K562 (cell line): ENCODE results near the gene HEPHL1. TPM values are rescaled to one million over a fixed set of nuclear protein-coding genes. Genes with fewer than 3 reads are reported as not detected.

ENCODE experiments used
- CUX1 ChIP-seq: fragments of 200-800 bp; sonication (Bioruptor generic); IDR thresholded peaks from 2 replicates; pipeline ENCODE4 v1.6.1; 2016; ENCODE audit warnings: missing genetic modification characterization, missing compliant biosample characterization
- E2F6 ChIP-seq, 2 experiments: IDR thresholded peaks; 2 replicates each; pipeline ENCODE4 v1.6.1; 2011; ENCODE audit warnings: borderline replicate concordance in 1 of 2, control low read depth in 1 of 2, low read depth in 1 of 2, low read length in 1 of 2, mild to moderate bottlenecking in 1 of 2, mixed read lengths in 1 of 2, moderate library complexity in 1 of 2; ENCODE audit not compliant: insufficient read depth in 1 of 2, insufficient read length in 1 of 2, poor library complexity in 1 of 2, severe bottlenecking in 1 of 2; ENCODE audit errors: extremely low read depth in 1 of 2
- HDAC6 ChIP-seq: IDR thresholded peaks from 2 replicates; pipeline ENCODE4 v1.6.1; 2012; ENCODE audit warnings: low read depth, mild to moderate bottlenecking, control low read depth, inconsistent platforms, low read length, moderate library complexity
- KHSRP ChIP-seq: fragments of 450-650 bp; IDR thresholded peaks from 2 replicates; pipeline ENCODE4 v1.6.1; 2017
- NELFE ChIP-seq: IDR thresholded peaks from 2 replicates; pipeline ENCODE4 v1.6.1; 2011; ENCODE audit warnings: mild to moderate bottlenecking; ENCODE audit not compliant: insufficient read depth, insufficient read length
- POLR2B ChIP-seq: fragments of 450-650 bp; IDR thresholded peaks from 2 replicates; pipeline ENCODE4 v1.6.1; 2018; ENCODE audit warnings: low read depth; ENCODE audit not compliant: partially characterized antibody
- TFAM ChIP-seq: fragments of 250-450 bp; sonication (Bioruptor Pico); conservative IDR thresholded peaks from 2 replicates; pipeline ENCODE4 v1.5.0; 2021; ENCODE audit warnings: mild to moderate bottlenecking, moderate library complexity
- ZBTB40 ChIP-seq, 2 experiments: fragments of 450-650 bp in 1 of 2; sonication (generic) in 1 of 2; formaldehyde crosslinking in 1 of 2; IDR thresholded peaks; 2 replicates each; pipeline versions ENCODE4 v1.7.1 to v1.9.0; 2016 to 2022; ENCODE audit warnings: inconsistent platforms in 1 of 2, mild to moderate bottlenecking in 1 of 2, missing genetic modification reagents in 1 of 2
- ZNF41 ChIP-seq: fragments of 250-450 bp; sonication (Bioruptor Pico); conservative IDR thresholded peaks from 2 replicates; pipeline ENCODE4 v1.4.0; 2020; ENCODE audit warnings: mild to moderate bottlenecking
- ZNF77 ChIP-seq: fragments of 250-450 bp; sonication (Bioruptor Pico); IDR thresholded peaks from 2 replicates; pipeline ENCODE4 v1.5.0; 2020
- ZNF780A ChIP-seq: fragments of 250-450 bp; sonication (Bioruptor Pico); IDR thresholded peaks from 2 replicates; pipeline ENCODE4 v1.5.0; 2021; ENCODE audit warnings: mild to moderate bottlenecking
- polyA plus RNA-seq, 8 experiments: library from polyadenylated mRNA; depleted of rRNA in 4 of 8; stranded (reverse) in 5 of 8; unstranded in 3 of 8; fragments of >200 nt; fragmentation: Nextera tagmentation in 2 of 8; fragmentation: Illumina TruSeq in 1 of 8; extraction: Ambion mirVana in 2 of 8; extraction: Trizol in 1 of 8; gene quantifications; 2 replicates each; pipeline versions ENCODE4 v1.2.1 to v1.2.3, GENCODE V29; 2011 to 2014; ENCODE audit warnings: inconsistent platforms in 1 of 8, missing spikeins in 1 of 8
- total RNA-seq, 7 experiments: library from RNA; depleted of rRNA in 6 of 7; stranded (reverse); fragments of >200 nt in 6 of 7; fragmentation: Illumina TruSeq in 2 of 7; extraction: Trizol in 2 of 7; gene quantifications; 2 replicates each; pipeline versions ENCODE4 v1.2.1 to v1.2.3, GENCODE V29; 2011 to 2021; ENCODE audit warnings: low replicate concordance in 1 of 7

Gene HEPHL1
- total and polyA plus RNA-seq, 9 of the 15 experiments (the other 6 are each of a cell fraction or from before 2014, with no cell fraction given), result 0.01 TPM; not detected in 8

DNA sequence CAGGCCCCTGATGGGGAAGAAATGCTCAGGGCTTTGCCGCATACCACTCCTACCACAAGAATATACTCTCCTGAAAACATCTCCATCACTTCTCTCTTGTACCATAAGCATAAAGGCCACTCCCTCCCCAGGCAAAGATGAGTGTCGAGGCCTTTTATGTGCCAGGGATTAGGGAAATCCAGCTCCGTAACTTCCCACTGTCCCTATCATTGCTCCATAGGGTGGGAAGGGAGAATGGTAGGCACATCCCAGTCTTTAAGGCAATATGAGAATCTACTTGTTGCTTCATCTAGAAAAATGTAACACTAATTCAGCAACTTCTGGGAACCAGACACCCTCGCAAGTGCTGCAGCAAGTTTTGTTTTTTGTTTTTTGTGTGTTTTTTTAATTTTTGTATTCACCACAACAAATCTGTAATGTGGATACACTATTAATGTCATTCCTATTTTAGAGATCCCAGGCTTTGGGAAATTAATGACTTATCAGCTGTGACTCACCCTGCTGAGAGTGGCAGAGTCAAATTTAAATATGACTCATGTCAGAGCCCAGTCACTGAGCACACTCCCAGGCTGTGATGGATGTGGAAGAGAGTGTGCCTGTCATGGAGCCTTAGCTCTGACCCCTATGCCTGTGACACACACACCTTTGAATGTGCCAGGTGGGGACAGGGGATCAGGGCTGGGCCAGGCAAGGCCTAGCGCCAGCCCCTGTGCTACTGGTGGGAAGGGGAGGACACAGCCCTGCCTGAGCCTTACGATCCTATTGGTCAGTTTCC is 130.9 kb downstream of the HEPHL1 start (continued):
- TF ChIP-seq TFAM (CRISPR knock-in tag) (no peak), CUX1 (CRISPR knock-in tag) (no peak), ZNF77 (CRISPR knock-in tag) (no peak), ZNF780A (no peak), KHSRP (no peak), E2F6 (IDR thresholded peaks at IDR 0.05; ENCODE audit: borderline replicate concordance in 1 of 2, extremely low read depth in 1 of 2, insufficient read depth in 1 of 2, insufficient read length in 1 of 2, low read depth in 1 of 2, low read length in 1 of 2, poor library complexity in 1 of 2, severe bottlenecking in 1 of 2) (no peak), POLR2B (no peak), ZNF41 (no peak), HDAC6 (no peak), NELFE (no peak), ZBTB40 (IDR thresholded peaks at IDR 0.05) (no peak), ZBTB40 (CRISPR knock-in tag; IDR thresholded peaks at IDR 0.05) (no peak)
